Inflammatory macrophage treated with lipopolysaccharide for 1 hour (primary cell): ENCODE results near the gene TECTA.
"Not testable (repeated sequence)": the region's sequence is repeated elsewhere in the genome, so short reads cannot be mapped to it uniquely, and the experiment has no call there.

Experiments used
- DNase-seq, 2 donors: peaks; one replicate each; pipeline ENCODE4 v3.0.0-alpha.2; 2020 to 2022

Gene TECTA

GRCh38 chr11:121132211-121132976 lies 31.4 kb downstream of the TECTA start:
- DNase-seq = no peak

GRCh38 chr11:121134741-121135312 lies 33.8 kb downstream of the TECTA start:
- DNase-seq = no peak

DNA sequence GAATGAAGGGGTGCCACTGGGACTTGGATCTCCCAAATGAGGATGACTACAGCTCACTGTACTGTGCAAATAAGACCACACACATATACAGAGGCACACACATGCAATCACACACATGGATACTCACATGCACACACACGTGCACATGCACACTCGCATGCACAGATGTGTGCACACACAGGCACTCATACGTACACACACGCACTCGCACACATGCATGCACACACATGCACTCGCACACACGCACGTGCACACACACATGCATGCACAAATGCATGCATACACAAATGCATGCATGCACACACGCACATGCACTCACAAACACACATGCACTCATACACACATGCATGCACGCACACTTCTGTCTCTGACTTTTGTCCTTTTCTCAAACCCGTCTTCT lies 36.0 kb downstream of the TECTA start:
- no peak for DNase-seq

DNA sequence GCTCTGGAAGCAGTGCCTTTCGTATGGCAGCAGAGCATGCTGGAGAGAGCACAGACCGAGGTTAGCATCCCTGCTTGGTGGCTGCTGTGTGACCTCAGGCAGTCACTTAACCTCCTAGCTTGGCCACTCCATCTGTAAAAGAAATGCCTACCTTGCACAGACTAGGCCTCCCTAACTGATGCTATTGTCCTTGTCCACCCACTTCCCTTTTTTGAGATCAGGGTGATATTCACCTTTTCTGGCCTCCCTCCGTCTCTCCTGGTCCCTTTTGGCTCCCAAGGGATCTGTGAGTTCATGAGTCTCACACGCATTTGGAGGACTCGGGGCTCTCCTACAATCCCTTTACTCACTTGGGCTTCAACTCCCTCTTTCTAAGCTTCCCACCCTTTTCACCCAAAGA lies 37.2 kb downstream of the TECTA start:
- DNase-seq = no peak

- DNase-seq = no peak
These were observed 39.3 kb downstream of the TECTA start for GRCh38 chr11:121140369-121140768.

GRCh38 chr11:121141066-121141465 lies 40.0 kb downstream of the TECTA start:
- DNase-seq = no peak

GRCh38 chr11:121143921-121144320 lies 42.9 kb downstream of the TECTA start:
- DNase-seq = no peak

DNA sequence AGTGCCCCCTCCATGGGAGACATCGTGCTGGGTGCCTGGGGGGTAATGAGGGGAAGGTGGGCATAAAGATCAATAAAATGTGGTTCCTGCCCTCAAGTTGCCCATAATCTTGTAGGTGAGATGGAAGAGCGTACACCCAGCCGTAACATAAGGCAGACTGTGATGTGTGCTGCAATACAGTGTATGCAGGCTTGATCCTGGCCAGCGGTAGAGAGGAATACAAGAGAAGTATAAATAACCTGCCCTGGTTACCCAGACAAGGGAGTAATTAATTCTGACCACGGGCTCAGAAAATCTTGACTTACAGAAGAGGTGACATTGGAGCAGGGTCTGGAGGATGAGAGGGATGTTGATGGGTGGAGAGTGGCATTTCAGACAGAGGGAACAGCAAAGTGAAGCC lies 43.7 kb downstream of the TECTA start:
- no peak for DNase-seq

DNA sequence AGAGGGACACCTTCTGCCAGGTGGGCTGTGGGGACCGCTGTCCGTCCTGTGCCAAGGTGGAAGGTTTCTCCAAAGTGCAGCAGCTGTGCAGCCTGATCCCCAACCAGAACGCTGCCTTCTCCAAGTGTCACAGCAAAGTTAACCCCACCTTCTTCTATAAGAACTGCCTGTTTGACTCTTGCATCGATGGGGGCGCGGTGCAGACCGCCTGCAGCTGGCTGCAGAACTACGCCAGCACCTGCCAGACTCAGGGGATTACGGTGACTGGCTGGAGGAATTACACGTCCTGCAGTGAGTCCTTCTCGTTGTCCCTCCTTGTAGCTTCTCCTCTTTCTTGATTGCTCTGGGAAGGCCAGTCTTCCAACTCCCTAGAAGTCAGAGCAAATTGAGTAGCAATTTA lies 44.8 kb downstream of the TECTA start:
- no peak for DNase-seq

DNA sequence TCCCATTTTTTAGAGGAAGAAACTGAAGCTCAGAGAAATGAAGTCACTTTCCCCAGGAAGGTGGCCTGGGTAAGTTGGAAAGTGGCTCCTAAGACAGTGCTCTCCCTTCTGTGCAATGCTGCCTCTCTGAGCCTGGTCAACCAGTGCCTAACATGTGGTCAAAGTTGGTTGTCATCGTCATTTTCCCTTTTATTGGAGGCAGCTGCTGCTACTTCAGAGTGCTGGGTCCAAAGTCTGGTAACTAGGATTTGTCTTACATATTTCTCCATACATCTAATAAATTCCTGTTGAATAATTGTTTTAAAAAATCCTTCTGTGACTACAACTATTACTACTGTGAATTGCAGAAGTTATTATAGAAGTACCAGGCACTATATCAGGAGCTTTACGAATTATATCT lies 48.1 kb downstream of the TECTA start:
- DNase-seq = no peak

DNA sequence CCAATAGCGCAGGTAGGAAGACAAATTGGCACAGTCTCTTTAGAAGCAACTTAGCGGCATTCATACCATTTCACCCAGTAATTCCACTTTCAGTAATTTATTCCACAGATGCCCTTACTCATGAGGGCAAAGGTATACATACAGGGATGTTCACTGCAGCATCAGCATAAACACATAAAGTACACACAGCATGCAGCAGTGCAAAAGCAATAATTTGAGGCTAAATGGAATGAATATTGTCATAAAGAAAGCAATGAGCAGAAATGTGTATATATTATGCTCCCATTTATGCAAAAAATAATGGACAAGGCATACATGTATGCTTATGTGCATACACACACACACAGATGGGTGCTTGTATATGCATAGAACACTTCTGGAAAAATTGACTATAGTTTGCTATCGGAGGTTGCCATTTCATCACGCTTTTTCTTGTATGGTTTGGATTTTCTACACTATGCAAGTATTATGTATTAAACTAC lies 50.2 kb downstream of the TECTA start:
- no peak for DNase-seq

GRCh38 chr11:121152764-121153163 lies 51.7 kb downstream of the TECTA start:
- no peak for DNase-seq

DNA sequence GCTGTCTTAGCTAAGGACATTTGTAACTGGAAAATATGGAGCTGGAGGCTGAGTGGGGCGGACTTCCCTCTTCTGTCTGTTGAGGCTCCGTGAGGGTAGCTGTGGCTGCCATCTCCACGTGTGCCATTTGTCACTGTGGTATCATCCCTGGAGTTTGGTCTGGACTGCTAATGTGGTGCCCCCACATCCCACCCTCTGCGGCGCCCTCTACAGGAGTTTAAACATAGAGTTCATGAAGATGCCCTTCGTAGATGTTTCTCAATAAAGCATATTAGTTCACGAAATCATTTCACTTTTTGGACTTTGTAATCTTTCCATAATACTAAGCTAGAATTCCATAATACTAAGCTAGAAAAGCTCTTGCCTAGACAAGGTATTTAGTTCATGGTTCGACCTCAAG lies 52.4 kb downstream of the TECTA start:
- no peak for DNase-seq

DNA sequence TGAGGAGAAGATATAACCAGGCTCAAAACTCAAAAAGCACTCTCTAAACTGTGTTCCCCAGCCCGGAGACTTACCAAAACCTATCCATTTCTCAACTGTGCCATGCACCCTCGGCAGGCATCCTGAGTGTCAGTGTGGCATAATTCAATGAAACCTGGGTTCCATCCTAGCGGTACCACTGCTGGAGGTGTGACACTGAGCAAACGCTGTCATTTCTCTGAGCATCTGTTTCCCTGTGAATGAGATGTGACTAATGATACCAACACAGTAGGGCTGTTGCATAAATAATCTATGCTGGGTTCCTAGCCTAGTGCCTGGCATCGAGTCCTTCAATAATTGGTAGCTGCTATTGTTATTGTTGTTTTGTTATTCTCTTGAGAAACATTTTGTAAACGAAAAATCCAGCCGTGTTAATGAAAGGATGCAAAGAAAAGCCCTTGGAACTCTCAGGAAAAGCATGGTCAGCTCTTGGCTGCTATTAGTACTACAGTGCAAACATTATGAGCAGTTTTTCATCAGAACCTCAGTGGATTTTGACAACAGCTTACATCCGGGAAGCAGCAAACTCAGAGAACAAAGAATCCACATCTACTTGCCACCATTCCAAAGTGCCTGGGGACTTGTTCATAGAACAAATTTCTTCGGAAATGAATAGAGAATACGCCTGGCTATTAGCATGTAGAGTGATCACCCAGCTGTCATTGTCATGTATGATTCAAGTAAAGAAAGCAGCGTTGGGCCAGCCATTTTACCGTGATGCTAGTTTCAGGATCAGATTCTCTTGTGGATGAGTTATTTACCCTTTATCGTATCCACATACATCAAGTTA lies 53.7 kb downstream of the TECTA start:
- DNase-seq = no peak

- DNase-seq = no peak
These were observed 56.7 kb downstream of the TECTA start for GRCh38 chr11:121157756-121158155.

DNA sequence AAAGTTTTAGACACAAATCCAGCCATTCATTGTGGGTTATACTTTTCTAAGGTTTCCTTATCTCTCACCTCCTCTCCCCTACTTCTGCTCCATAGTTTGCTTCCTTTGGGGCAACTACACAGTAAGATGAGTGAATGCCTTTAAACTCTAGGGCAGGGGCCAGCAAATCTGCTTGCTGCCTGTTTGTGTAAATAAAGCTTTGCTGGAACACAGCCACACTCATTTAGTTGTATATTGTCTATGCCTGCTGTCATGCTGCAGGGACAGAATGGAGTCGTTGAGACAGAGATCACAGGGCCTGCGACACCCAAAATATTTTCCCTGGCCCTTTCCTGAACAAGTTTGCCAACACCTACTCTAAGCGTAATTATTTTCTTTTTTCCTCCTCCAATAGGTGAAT lies 58.7 kb downstream of the TECTA start:
- DNase-seq = no peak

DNA sequence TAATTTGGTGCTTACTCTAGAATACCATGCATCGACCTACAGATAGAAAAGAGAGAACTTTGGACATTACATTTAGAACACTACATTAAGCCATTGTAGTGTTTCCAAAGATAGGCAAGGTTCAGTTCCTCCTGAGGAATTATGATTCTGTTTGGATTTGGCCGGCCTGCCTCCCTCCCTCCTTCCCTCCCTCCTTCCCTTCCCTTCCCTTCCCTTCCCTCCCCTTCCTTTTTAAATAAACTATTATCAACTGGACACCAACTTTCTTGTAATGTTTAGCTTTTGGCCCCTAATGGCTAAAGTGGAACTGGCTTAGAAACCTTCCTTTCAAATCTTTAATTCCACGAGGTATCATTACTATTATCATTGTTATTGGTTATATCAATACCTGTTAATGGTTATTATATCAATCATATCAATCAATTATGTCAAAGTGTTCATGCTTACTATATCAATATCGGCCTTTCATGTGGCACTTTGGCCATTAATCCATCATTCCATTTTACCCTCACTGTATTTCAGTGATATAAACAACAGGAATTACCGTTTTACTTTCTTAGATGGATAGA lies 60.4 kb downstream of the TECTA start:
- no peak for DNase-seq

GRCh38 chr11:121163658-121164308 lies 62.7 kb downstream of the TECTA start:
- no peak for DNase-seq

DNA sequence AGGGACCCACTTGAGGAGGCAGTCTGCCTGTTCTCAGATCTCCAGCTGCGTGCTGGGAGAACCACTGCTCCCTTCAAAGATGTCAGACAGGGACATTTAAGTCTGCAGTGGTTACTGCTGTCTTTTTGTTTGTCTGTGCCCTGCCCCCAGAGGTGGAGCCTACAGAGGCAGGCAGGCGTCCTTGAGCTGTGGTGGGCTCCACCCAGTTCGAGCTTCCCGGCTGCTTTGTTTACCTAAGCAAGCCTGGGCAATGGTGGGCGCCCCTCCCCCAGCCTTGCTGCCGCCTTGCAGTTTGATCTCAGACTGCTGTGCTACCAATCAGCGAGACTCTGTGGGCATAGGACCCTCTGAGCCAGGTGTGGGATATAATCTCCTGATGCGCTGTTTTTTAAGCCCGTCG lies 76.6 kb downstream of the TECTA start:
- not testable (repeated sequence) for DNase-seq

DNA sequence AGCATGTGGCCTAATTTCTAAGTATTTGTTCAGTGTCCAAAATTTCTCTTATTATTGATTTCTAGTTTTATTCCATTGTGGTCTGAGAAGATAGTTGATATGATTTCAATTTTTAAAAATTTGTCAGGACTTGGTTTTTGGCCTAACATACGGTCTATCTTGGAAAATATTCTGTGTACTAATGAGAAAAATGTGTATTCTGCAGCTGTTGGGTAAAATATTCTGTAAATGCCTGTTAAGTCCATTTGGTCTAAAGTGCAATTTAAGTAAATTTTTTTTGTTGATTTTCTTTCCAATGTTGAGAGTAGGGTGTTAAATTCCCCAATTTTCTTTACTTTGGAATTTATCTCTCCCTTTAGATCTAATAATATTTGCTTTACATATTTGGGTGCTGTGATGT lies 78.3 kb downstream of the TECTA start:
- no peak for DNase-seq

DNA sequence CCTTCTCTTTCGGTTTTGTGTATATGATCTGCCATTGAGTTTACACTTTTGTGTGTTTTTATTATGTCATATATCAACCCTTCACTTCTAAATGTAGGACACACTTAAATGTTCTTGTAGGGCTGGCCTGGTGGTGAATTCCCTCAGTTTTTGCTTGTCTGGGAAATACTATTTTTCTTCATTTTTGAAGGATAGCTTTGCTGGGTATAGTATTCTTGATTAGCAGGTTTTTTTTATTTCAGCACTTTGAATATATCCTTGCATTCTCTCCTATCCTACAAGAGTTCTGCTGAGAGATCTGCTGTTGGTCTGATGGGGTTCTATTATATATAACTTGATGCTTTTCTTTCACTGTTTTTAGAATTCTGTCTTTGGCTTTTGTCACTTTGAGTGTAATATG lies 79.1 kb downstream of the TECTA start:
- no peak for DNase-seq

GRCh38 chr11:121188776-121189175 lies 87.7 kb downstream of the TECTA start:
- DNase-seq = no peak

DNA sequence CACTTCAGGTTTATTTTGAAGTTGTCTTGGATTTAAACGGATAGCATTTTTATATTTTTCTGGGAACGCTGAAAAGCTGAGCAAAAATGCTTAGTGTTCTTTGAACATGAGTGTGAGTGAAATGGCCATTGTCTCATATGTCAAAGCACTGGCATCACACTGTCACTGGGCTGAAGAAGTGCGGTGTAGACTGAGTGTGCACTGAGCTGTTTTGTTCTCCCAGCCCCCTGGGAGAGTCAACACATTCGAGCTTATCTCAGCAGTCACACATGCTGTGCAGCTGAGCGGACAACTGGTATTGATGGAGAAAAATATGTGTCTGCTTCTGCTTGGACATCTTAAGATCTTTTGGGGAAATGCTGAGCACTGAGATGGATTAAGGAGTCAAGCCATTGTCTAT lies 90.8 kb downstream of the TECTA start:
- no peak for DNase-seq
